Measurements from ENCODE around the gene PRTFDC1.

DNA sequence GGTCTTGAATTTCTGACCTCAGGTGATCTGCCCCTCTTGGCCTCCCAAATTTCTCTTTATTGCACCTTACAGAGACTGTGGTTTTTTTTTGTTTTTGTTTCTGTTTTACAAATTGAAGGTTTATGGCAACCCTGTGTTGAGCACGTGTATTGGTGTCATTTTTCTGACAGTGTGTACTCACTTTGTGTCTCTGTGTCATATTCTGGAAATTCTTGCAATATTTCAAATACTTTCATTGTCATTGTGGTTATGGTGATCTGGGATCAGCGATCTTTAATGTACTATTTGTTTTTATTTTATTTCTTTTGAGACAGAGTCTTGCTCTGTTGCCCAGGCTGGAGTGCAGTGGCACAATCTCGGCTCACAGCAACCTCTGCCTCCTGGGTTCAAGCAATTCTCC is 89.8 kb downstream of the PRTFDC1 start:
- TF ChIP-seq, protein P1, sequence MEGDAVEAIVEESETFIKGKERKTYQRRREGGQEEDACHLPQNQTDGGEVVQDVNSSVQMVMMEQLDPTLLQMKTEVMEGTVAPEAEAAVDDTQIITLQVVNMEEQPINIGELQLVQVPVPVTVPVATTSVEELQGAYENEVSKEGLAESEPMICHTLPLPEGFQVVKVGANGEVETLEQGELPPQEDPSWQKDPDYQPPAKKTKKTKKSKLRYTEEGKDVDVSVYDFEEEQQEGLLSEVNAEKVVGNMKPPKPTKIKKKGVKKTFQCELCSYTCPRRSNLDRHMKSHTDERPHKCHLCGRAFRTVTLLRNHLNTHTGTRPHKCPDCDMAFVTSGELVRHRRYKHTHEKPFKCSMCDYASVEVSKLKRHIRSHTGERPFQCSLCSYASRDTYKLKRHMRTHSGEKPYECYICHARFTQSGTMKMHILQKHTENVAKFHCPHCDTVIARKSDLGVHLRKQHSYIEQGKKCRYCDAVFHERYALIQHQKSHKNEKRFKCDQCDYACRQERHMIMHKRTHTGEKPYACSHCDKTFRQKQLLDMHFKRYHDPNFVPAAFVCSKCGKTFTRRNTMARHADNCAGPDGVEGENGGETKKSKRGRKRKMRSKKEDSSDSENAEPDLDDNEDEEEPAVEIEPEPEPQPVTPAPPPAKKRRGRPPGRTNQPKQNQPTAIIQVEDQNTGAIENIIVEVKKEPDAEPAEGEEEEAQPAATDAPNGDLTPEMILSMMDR (IDR thresholded peaks at IDR 0.05), result no peak
- no peak for TF ChIP-seq POLR2A (IDR thresholded peaks at IDR 0.05)
